IMR-90 (cell line): ENCODE results near the gene HEATR3. TPM values are rescaled to one million over a fixed set of nuclear protein-coding genes. Genes with fewer than 3 reads are reported as not detected.

Experiments
- ATAC-seq: fragments of 200-7000 bp; cut with Tn5 transposase; 2 replicates; pipeline ENCODE4 v1.9.1; 2020; ENCODE audit warnings: low read depth, mild to moderate bottlenecking, moderate library complexity
- BruUV-seq: library from RNA; stranded (reverse); fragments of 400-500 nt; replicated peaks from 2 replicates; lab custom pipeline; 2021; lab: Mats Ljungman, UMichigan
- CTCF ChIA-PET: fragments of 300-600 bp; formaldehyde crosslinking; extraction: SDS; loops from one replicate; lab custom pipeline; 2021; ENCODE audit warnings: antibody characterized with exemption; lab: Yijun Ruan, JAX
- POLR2A ChIA-PET: fragments of 300-600 bp; sonication (Branson Sonifier 250); formaldehyde crosslinking; loops from one replicate; lab custom pipeline; 2022; ENCODE audit warnings: antibody characterized with exemption; ENCODE audit not compliant: unreplicated experiment; lab: Charles Lee
- DNase-seq: peaks from one replicate; pipeline ENCODE4 v3.0.0; 2013
- H2AFZ ChIP-seq: replicated peaks from 2 replicates; pipeline ENCODE3; 2013; ENCODE audit warnings: low read length, mild to moderate bottlenecking; ENCODE audit not compliant: poor library complexity
- H2AK5ac ChIP-seq: 2 replicates; pipeline ENCODE4 v1.6.1; 2013; ENCODE audit warnings: low read depth, low read length, inconsistent platforms
- H2AK9ac ChIP-seq: replicated peaks from 2 replicates; pipeline ENCODE3; 2013; ENCODE audit warnings: mild to moderate bottlenecking, low read depth, low read length, moderate library complexity; ENCODE audit not compliant: poor library complexity
- H2BK120ac ChIP-seq: 2 replicates; pipeline ENCODE4 v1.6.1; 2013; ENCODE audit warnings: low read depth, low read length, inconsistent platforms
- H2BK15ac ChIP-seq: 3 replicates; pipeline ENCODE4 v1.6.1; 2013; ENCODE audit warnings: low read depth, low read length, inconsistent platforms
- H2BK20ac ChIP-seq: 2 replicates; pipeline ENCODE4 v1.6.1; 2013; ENCODE audit warnings: low read depth, mild to moderate bottlenecking, inconsistent platforms, low read length, moderate library complexity
- H2BK5ac ChIP-seq: 2 replicates; pipeline ENCODE4 v1.6.1; 2013; ENCODE audit warnings: mild to moderate bottlenecking, low read depth, low read length, inconsistent platforms; ENCODE audit not compliant: poor library complexity, severe bottlenecking
- H3K14ac ChIP-seq: replicated peaks from 2 replicates; pipeline ENCODE4 v1.6.1; 2013; ENCODE audit warnings: low read depth, low read length, inconsistent platforms
- H3K18ac ChIP-seq: 2 replicates; pipeline ENCODE4 v1.6.1; 2013; ENCODE audit warnings: low read depth, low read length, control low read depth
- H3K23ac ChIP-seq: 2 replicates; pipeline ENCODE4 v1.6.1; 2013; ENCODE audit warnings: low read depth, low read length, inconsistent platforms
- H3K27ac ChIP-seq: 2 replicates; pipeline ENCODE4 v1.5.1; 2013; ENCODE audit warnings: mild to moderate bottlenecking, control low read depth, low read length; ENCODE audit not compliant: insufficient read depth
- H3K27me3 ChIP-seq: 2 replicates; pipeline ENCODE4 v1.6.1; 2013; ENCODE audit warnings: low read length; ENCODE audit not compliant: control insufficient read depth, insufficient read depth
- H3K36me3 ChIP-seq: 2 replicates; pipeline ENCODE4 v1.6.1; 2013; ENCODE audit warnings: low read length, mixed read lengths; ENCODE audit not compliant: control insufficient read depth, insufficient read depth
- H3K4ac ChIP-seq: 2 replicates; pipeline ENCODE4 v1.6.1; 2013; ENCODE audit warnings: low read depth, low read length, inconsistent platforms
- H3K4me1 ChIP-seq: 2 replicates; pipeline ENCODE4 v1.6.1; 2013; ENCODE audit warnings: low read length, mixed read lengths; ENCODE audit not compliant: control insufficient read depth, insufficient read depth
- H3K4me2 ChIP-seq: 2 replicates; pipeline ENCODE4 v1.6.1; 2013; ENCODE audit warnings: low read depth, mild to moderate bottlenecking, control low read depth, low read length, moderate library complexity
- H3K4me3 ChIP-seq: 2 replicates; pipeline ENCODE4 v1.5.1; 2013; ENCODE audit warnings: low read depth, mild to moderate bottlenecking, control low read depth, low read length, moderate library complexity; ENCODE audit not compliant: insufficient read depth
- H3K56ac ChIP-seq: 2 replicates; pipeline ENCODE4 v1.6.1; 2013; ENCODE audit warnings: low read length, inconsistent platforms; ENCODE audit not compliant: insufficient read depth; ENCODE audit errors: extremely low read depth
- H3K79me1 ChIP-seq, 2 experiments: 2 replicates each; pipeline ENCODE4 v1.6.1; 2013; ENCODE audit warnings: low read length in 2 of 2, inconsistent platforms in 1 of 2, low read depth in 1 of 2
- H3K9ac ChIP-seq: 2 replicates; pipeline ENCODE4 v1.6.1; 2013; ENCODE audit warnings: low read depth, low read length, control low read depth
- H3K9me1 ChIP-seq: 2 replicates; pipeline ENCODE4 v1.6.1; 2013; ENCODE audit warnings: low read length, inconsistent platforms; ENCODE audit not compliant: insufficient read depth
- H3K9me3 ChIP-seq: 2 replicates; pipeline ENCODE4 v1.6.1; 2013; ENCODE audit warnings: low read length; ENCODE audit not compliant: control insufficient read depth, insufficient read depth
- H4K20me1 ChIP-seq: 2 replicates; pipeline ENCODE4 v1.6.1; 2013; ENCODE audit warnings: low read length, inconsistent platforms; ENCODE audit not compliant: insufficient read depth
- H4K5ac ChIP-seq: 2 replicates; pipeline ENCODE4 v1.6.1; 2013; ENCODE audit warnings: mild to moderate bottlenecking, low read depth, low read length, control low read depth
- H4K8ac ChIP-seq, 2 experiments: 2 replicates each; pipeline ENCODE4 v1.6.1; 2013; ENCODE audit warnings: low read depth in 2 of 2, low read length in 2 of 2, control low read depth in 1 of 2, inconsistent platforms in 1 of 2
- H4K91ac ChIP-seq: 2 replicates; pipeline ENCODE4 v1.6.1; 2013; ENCODE audit warnings: low read depth, low read length, inconsistent platforms; ENCODE audit not compliant: insufficient read depth
- BHLHE40 ChIP-seq: fragments of 150-350 bp; IDR thresholded peaks from 2 replicates; pipeline ENCODE4 v1.6.1; 2016; ENCODE audit warnings: mild to moderate bottlenecking, low read depth, low read length
- CEBPB ChIP-seq: IDR thresholded peaks from 2 replicates; pipeline ENCODE4 v1.6.1; 2012; ENCODE audit warnings: low read depth, low read length, improper control_type of control experiment
- CHD1 ChIP-seq: IDR thresholded peaks from 2 replicates; pipeline ENCODE4 v1.6.1; 2012; ENCODE audit warnings: low read depth, low read length, improper control_type of control experiment
- FOS ChIP-seq: fragments of 150-350 bp; IDR thresholded peaks from 2 replicates; pipeline ENCODE4 v1.6.1; 2016; ENCODE audit warnings: low read depth, low read length
- MAFK ChIP-seq: IDR thresholded peaks from 2 replicates; pipeline ENCODE4 v1.6.1; 2012; ENCODE audit warnings: low read depth, low read length, improper control_type of control experiment
- MAZ ChIP-seq: IDR thresholded peaks from 2 replicates; pipeline ENCODE4 v1.6.1; 2012; ENCODE audit warnings: low read depth, mild to moderate bottlenecking, low read length, improper control_type of control experiment, moderate library complexity, borderline replicate concordance
- MXI1 ChIP-seq: IDR thresholded peaks from 2 replicates; pipeline ENCODE4 v1.6.1; 2012; ENCODE audit warnings: low read depth, mild to moderate bottlenecking, low read length, moderate library complexity, borderline replicate concordance
- NFE2L2 ChIP-seq: fragments of 150-350 bp; IDR thresholded peaks from 2 replicates; pipeline ENCODE4 v1.6.1; 2016; ENCODE audit warnings: low read depth, mild to moderate bottlenecking, low read length
- POLR2A ChIP-seq: IDR thresholded peaks from 2 replicates; pipeline ENCODE4 v1.6.1; 2012; ENCODE audit warnings: mild to moderate bottlenecking, low read depth, low read length
- RAD21 ChIP-seq: IDR thresholded peaks from 2 replicates; pipeline ENCODE4 v1.6.1; 2012; ENCODE audit warnings: low read length, improper control_type of control experiment
- RCOR1 ChIP-seq: IDR thresholded peaks from 2 replicates; pipeline ENCODE4 v1.6.1; 2012; ENCODE audit warnings: mild to moderate bottlenecking, low read length, improper control_type of control experiment; ENCODE audit not compliant: insufficient replicate concordance
- RFX5 ChIP-seq: IDR thresholded peaks from 2 replicates; pipeline ENCODE4 v1.8.0; 2012; ENCODE audit warnings: low read depth, mild to moderate bottlenecking, low read length, moderate library complexity
- SMC3 ChIP-seq: fragments of 150-350 bp; IDR thresholded peaks from 2 replicates; pipeline ENCODE4 v1.6.1; 2016; ENCODE audit warnings: low read depth, mild to moderate bottlenecking, antibody characterized with exemption, low read length, moderate library complexity
- WGBS, 2 experiments: methylation state at CpG; one replicate each; pipeline versions ENCODE4 v1.1.5 to v1.1.7; 2013; ENCODE audit warnings: missing lambda C conversion rate in 2 of 2; ENCODE audit not compliant: insufficient read length in 1 of 2; ENCODE audit errors: extremely low coverage in 2 of 2; 5-methylcytosine and 5-hydroxymethylcytosine counted together
- dilution Hi-C: fragments of 300-500 bp; cut with HindIII; formaldehyde crosslinking; loops from one replicate; pipeline ENCODE4 v1.14.3; 2018; ENCODE audit warnings: low sequenced_read_pairs; ENCODE audit not compliant: unreplicated experiment
- in situ Hi-C: fragments of 300-500 bp; cut with MboI; formaldehyde crosslinking; loops from 3 replicates; pipeline ENCODE4 v1.14.3; 2019; ENCODE audit warnings: low sequenced_read_pairs, inconsistent platforms, mixed read lengths
- intact Hi-C: fragments of 100-400 bp; cut with micrococcal nuclease; formaldehyde crosslinking; loops from 2 replicates; pipeline ENCODE4 v1.10.0; 2022
- polyA plus RNA-seq, 3 experiments: library from polyadenylated mRNA; depleted of rRNA; stranded (reverse); fragments of >200 nt; gene quantifications; 2 replicates each; pipeline ENCODE4 v1.2.3, GENCODE V29; 2012; ENCODE audit warnings: low replicate concordance in 1 of 3
- total RNA-seq: library from RNA; depleted of rRNA; stranded (reverse); fragments of >200 nt; gene quantifications from 2 replicates; pipeline ENCODE4 v1.2.3, GENCODE V29; 2012
- TF ChIP-seq, protein P1 (sequence below): fragments of 150-350 bp; IDR thresholded peaks from 2 replicates; pipeline ENCODE4 v1.6.1; 2017; ENCODE audit warnings: mild to moderate bottlenecking, antibody characterized with exemption, low read length, low read depth
- TF ChIP-seq, protein P2 (sequence below): conservative IDR thresholded peaks from 2 replicates; pipeline ENCODE4 v1.5.1; 2012; ENCODE audit warnings: mild to moderate bottlenecking, low read depth, low read length, improper control_type of control experiment
- TF ChIP-seq, protein P3 (sequence below): fragments of 150-350 bp; IDR thresholded peaks from 2 replicates; pipeline ENCODE4 v1.6.1; 2016; ENCODE audit warnings: low read depth, mild to moderate bottlenecking, low read length, moderate library complexity, borderline replicate concordance

The HEATR3 gene
- total and polyA plus RNA-seq, 2 of the 4 experiments (the other 2 are of a cell fraction), result 9.4 to 21.1 TPM

DNA sequence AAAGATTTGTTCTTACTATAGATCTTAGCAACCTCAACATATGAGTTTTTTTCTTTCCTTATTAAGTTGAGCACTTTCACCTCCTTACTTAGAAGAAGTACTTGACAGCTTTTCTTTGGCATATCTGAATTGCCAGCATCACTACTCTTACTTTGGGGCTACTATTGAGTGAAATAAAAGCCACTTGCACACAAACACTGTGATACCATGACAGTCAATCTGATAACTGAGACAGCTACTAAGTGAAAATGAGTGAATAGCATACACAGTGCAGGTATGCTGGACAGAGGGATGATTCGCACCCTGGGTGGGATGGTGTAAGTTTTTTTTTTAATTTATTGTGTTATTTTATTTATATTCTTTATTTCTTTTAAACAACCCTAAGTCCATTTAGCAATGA, 73.8 kb downstream of the HEATR3 start:
- no peaks in the 10 kb centered on the region for H3K4me1 ChIP-seq
- H2AK5ac ChIP-seq, result no peak overlapping the region
- no peak overlapping the region for H2BK5ac ChIP-seq
- DNase-seq (no peak), ATAC-seq (no peak)
- no peak overlapping the region for H3K4me3 ChIP-seq
- H2BK15ac ChIP-seq, result no peak overlapping the region
- H4K20me1 ChIP-seq, result no peaks in the 10 kb centered on the region
- H3K4ac ChIP-seq, result no peak overlapping the region
- WGBS, 2 experiments, result no CpG with 5 or more reads among the region's 1 CpG
- H3K4me2 ChIP-seq, result no peak overlapping the region
- CTCF ChIA-PET, result no interaction called here
- H3K23ac ChIP-seq, result no peak overlapping the region
- no peak overlapping the region for H3K9ac ChIP-seq
- H2AFZ ChIP-seq, result no peak overlapping the region
- POLR2A ChIA-PET, result no interaction called here
- peaks cover 8% of the 10 kb centered on the region for H3K27me3 ChIP-seq
- H3K14ac ChIP-seq, result no peak overlapping the region
- TF ChIP-seq, protein P1, sequence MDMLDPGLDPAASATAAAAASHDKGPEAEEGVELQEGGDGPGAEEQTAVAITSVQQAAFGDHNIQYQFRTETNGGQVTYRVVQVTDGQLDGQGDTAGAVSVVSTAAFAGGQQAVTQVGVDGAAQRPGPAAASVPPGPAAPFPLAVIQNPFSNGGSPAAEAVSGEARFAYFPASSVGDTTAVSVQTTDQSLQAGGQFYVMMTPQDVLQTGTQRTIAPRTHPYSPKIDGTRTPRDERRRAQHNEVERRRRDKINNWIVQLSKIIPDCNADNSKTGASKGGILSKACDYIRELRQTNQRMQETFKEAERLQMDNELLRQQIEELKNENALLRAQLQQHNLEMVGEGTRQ, result no peak
- TF ChIP-seq RFX5 (no peak), FOS (no peak), RAD21 (no peak), MXI1 (no peak), NFE2L2 (no peak), SMC3 (no peak), CHD1 (no peak), MAZ (no peak), POLR2A (no peak), RCOR1 (no peak), CEBPB (no peak), MAFK (no peak), BHLHE40 (no peak)
- TF ChIP-seq, protein P2, sequence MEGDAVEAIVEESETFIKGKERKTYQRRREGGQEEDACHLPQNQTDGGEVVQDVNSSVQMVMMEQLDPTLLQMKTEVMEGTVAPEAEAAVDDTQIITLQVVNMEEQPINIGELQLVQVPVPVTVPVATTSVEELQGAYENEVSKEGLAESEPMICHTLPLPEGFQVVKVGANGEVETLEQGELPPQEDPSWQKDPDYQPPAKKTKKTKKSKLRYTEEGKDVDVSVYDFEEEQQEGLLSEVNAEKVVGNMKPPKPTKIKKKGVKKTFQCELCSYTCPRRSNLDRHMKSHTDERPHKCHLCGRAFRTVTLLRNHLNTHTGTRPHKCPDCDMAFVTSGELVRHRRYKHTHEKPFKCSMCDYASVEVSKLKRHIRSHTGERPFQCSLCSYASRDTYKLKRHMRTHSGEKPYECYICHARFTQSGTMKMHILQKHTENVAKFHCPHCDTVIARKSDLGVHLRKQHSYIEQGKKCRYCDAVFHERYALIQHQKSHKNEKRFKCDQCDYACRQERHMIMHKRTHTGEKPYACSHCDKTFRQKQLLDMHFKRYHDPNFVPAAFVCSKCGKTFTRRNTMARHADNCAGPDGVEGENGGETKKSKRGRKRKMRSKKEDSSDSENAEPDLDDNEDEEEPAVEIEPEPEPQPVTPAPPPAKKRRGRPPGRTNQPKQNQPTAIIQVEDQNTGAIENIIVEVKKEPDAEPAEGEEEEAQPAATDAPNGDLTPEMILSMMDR, result no peak
- TF ChIP-seq, protein P3, sequence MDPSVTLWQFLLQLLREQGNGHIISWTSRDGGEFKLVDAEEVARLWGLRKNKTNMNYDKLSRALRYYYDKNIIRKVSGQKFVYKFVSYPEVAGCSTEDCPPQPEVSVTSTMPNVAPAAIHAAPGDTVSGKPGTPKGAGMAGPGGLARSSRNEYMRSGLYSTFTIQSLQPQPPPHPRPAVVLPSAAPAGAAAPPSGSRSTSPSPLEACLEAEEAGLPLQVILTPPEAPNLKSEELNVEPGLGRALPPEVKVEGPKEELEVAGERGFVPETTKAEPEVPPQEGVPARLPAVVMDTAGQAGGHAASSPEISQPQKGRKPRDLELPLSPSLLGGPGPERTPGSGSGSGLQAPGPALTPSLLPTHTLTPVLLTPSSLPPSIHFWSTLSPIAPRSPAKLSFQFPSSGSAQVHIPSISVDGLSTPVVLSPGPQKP, result no peak
- no peak overlapping the region for H2BK120ac ChIP-seq
- H2BK20ac ChIP-seq, result no peak overlapping the region
- in situ Hi-C loops, result no loop called here
- H4K91ac ChIP-seq, result no peak overlapping the region
- H3K36me3 ChIP-seq, result no peaks in the 10 kb centered on the region
- no peaks in the 10 kb centered on the region for H3K9me3 ChIP-seq
- no peaks in the 10 kb centered on the region for H3K9me1 ChIP-seq
- H3K56ac ChIP-seq, result no peak overlapping the region
- intact Hi-C loops, result no loop called here
- H4K8ac ChIP-seq, result no peak overlapping the region
- H2AK9ac ChIP-seq, result no peak overlapping the region
- H3K18ac ChIP-seq, result no peak overlapping the region
- H3K27ac ChIP-seq, result no peak overlapping the region
- H3K79me1 ChIP-seq, result no peaks in the 10 kb centered on the region
- H4K5ac ChIP-seq, result no peak overlapping the region
- no TSS peak for BruUV-seq
- dilution Hi-C loops, result no loop called here
